SK-N-SH treated with all-trans-retinoic acid at 6 μM for 48 hours (cell line): ENCODE results near the gene PRRC2B.

Experiments used
- ATAC-seq: fragments of 200-7000 bp; cut with Tn5 transposase; 3 replicates; pipeline ENCODE4 v1.9.1; 2020; ENCODE audit warnings: mild to moderate bottlenecking, moderate library complexity
- ARNTL ChIP-seq: fragments of 450-650 bp; formaldehyde crosslinking; IDR thresholded peaks from 2 replicates; pipeline ENCODE4 v1.5.0; 2020; ENCODE audit warnings: low read depth, mild to moderate bottlenecking, moderate library complexity, borderline replicate concordance
- BACH2 ChIP-seq: fragments of 250-450 bp; sonication (Bioruptor Pico); IDR thresholded peaks from 2 replicates; pipeline ENCODE4 v1.9.0; 2021; ENCODE audit warnings: mild to moderate bottlenecking, borderline replicate concordance
- ESRRG ChIP-seq: fragments of 250-450 bp; sonication (Bioruptor Pico); IDR thresholded peaks from 2 replicates; pipeline ENCODE4 v1.6.1; 2021; ENCODE audit warnings: mild to moderate bottlenecking
- GLIS3 ChIP-seq: fragments of 250-450 bp; sonication (Bioruptor Pico); IDR thresholded peaks from 2 replicates; pipeline ENCODE4 v1.5.0; 2020; ENCODE audit warnings: mild to moderate bottlenecking, moderate library complexity
- ISL1 ChIP-seq: fragments of 250-450 bp; sonication (Bioruptor Pico); IDR thresholded peaks from 2 replicates; pipeline ENCODE4 v2.1.2; 2022; ENCODE audit warnings: mild to moderate bottlenecking, moderate library complexity
- OSR1 ChIP-seq: fragments of 250-450 bp; sonication (Bioruptor Pico); IDR thresholded peaks from 2 replicates; pipeline ENCODE4 v1.8.0; 2022; ENCODE audit warnings: moderate library complexity, mild to moderate bottlenecking, inconsistent platforms
- POU6F1 ChIP-seq: fragments of 250-450 bp; sonication (Bioruptor Pico); IDR thresholded peaks from 2 replicates; pipeline ENCODE4 v1.8.0; 2021; ENCODE audit warnings: low read depth, mild to moderate bottlenecking, moderate library complexity, borderline replicate concordance
- PPARA ChIP-seq: fragments of 250-450 bp; sonication (Bioruptor Pico); IDR thresholded peaks from 2 replicates; pipeline ENCODE4 v1.5.0; 2020; ENCODE audit warnings: mild to moderate bottlenecking, borderline replicate concordance
- RARB ChIP-seq: fragments of 250-450 bp; sonication (Bioruptor Pico); IDR thresholded peaks from 2 replicates; pipeline ENCODE4 v1.8.0; 2021; ENCODE audit warnings: mild to moderate bottlenecking, moderate library complexity
- SNAI2 ChIP-seq: fragments of 250-450 bp; sonication (Bioruptor Pico); IDR thresholded peaks from 2 replicates; pipeline ENCODE4 v1.5.0; 2020; ENCODE audit warnings: mild to moderate bottlenecking, moderate library complexity
- TCF4 ChIP-seq: fragments of 250-450 bp; sonication (Bioruptor Pico); IDR thresholded peaks from 2 replicates; pipeline ENCODE4 v1.8.0; 2021; ENCODE audit warnings: mild to moderate bottlenecking, moderate library complexity, borderline replicate concordance
- TOX ChIP-seq: fragments of 250-450 bp; sonication (Bioruptor Pico); IDR thresholded peaks from 2 replicates; pipeline ENCODE4 v1.8.0; 2021; ENCODE audit warnings: mild to moderate bottlenecking, moderate library complexity, borderline replicate concordance
- TSHZ2 ChIP-seq: fragments of 250-450 bp; sonication (Bioruptor Pico); IDR thresholded peaks from 2 replicates; pipeline ENCODE4 v1.5.0; 2020; ENCODE audit warnings: mild to moderate bottlenecking, moderate library complexity
- ZC3H10 ChIP-seq: fragments of 250-450 bp; sonication (Bioruptor Pico); IDR thresholded peaks from 2 replicates; pipeline ENCODE4 v1.5.1; 2021; ENCODE audit warnings: mild to moderate bottlenecking, moderate library complexity
- ZFP3 ChIP-seq: fragments of 250-450 bp; sonication (Bioruptor Pico); IDR thresholded peaks from 2 replicates; pipeline ENCODE4 v1.5.0; 2020; ENCODE audit warnings: mild to moderate bottlenecking, moderate library complexity
- ZFP30 ChIP-seq: fragments of 450-650 bp; formaldehyde crosslinking; IDR thresholded peaks from 2 replicates; pipeline ENCODE4 v1.5.0; 2022; ENCODE audit warnings: mild to moderate bottlenecking, moderate library complexity
- ZNF565 ChIP-seq: fragments of 450-650 bp; formaldehyde crosslinking; conservative IDR thresholded peaks from 2 replicates; pipeline ENCODE4 v1.5.0; 2020; ENCODE audit warnings: low read depth, mild to moderate bottlenecking, moderate library complexity
- ZNF70 ChIP-seq: fragments of 450-650 bp; formaldehyde crosslinking; IDR thresholded peaks from 2 replicates; pipeline ENCODE4 v1.5.0; 2020; ENCODE audit warnings: mild to moderate bottlenecking, moderate library complexity
- ZNF8 ChIP-seq: fragments of 450-650 bp; formaldehyde crosslinking; IDR thresholded peaks from 2 replicates; pipeline ENCODE4 v1.5.0; 2020; ENCODE audit warnings: mild to moderate bottlenecking, moderate library complexity
- TF ChIP-seq, protein P1 (sequence below): fragments of 250-450 bp; sonication (Bioruptor Pico); IDR thresholded peaks from 2 replicates; pipeline ENCODE4 v1.5.1; 2020; ENCODE audit warnings: low read depth, mild to moderate bottlenecking, moderate library complexity
- TF ChIP-seq, protein P2 (sequence below): fragments of 250-450 bp; sonication (Bioruptor Pico); IDR thresholded peaks from 2 replicates; pipeline ENCODE4 v1.5.1; 2021; ENCODE audit warnings: mild to moderate bottlenecking, moderate library complexity

The PRRC2B gene

DNA sequence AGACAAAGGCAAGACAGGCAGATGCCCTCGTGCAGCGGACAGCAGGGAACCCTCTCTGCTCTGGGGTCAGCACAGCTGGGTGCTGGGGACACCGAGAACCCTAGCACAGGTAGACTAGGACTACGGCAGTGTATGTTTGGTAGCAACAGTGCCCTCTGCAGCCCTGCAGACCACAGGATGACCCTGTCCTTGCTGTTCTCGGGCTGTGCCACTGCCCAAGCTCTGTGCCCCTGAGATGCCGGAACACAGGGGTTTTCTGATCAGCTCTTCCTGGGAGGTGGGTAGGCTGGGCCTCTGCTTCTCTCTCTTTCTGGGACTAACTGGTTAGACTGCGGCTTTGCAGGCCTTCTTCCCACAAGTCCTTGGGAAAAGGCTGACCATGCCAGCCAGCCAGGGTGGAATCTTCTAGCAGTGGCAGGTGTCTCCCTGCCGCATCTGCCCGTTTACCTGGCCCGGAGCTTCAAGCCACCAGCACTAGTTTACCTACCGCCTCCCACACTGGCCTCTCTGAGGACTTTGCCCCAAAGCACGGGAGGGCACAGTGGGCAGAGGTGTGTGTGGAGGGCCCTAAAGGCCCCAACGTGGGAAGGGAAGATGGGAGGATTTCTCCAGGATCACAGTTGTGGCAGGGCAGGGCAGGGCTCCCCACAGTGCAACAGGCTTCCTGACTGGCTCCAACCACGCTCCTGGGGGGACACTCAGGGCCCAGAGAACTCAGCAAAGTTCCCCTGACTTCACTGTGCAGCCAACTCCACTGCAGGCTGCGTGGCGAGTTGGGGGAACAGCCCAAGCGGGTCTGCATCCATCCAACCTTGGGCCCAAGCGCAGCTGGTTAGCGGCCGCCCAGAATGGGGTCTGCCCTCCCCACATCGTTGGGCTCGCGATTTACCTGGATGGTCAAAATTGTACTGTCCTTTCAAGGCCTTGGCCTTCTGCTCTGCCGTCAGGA, 136.0 kb downstream of the PRRC2B start:
- no peak for ATAC-seq
- TF ChIP-seq ZNF70 (CRISPR knock-in tag) (no peak), SNAI2 (CRISPR knock-in tag) (no peak), ZFP3 (CRISPR knock-in tag) (no peak), TSHZ2 (CRISPR knock-in tag) (no peak), BACH2 (no peak), OSR1 (no peak), PPARA (no peak), ARNTL (no peak), POU6F1 (CRISPR knock-in tag) (no peak), ZC3H10 (no peak), GLIS3 (CRISPR knock-in tag) (no peak)

DNA sequence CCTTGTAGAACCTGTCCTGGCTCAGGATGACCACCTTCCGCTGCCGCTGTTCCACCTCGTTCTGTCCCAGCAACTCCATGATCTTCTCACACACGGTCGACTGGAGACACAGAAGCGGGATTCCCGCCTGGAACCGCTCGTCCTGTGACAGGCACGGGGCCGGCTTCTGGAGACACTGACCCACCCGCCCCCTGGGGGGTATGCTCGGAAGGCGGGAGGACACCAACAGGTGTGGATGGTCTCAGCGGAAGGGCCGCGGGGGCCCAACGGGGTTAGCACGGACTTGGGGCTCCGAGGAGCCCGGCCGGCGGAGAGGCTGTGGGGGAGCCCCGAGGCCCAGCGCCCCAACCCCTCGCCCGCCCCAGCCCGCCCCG, 136.6 kb downstream of the PRRC2B start:
- peak; percentile 63 for ATAC-seq
- TF ChIP-seq ZNF70 (CRISPR knock-in tag), result no peak
- no peak for TF ChIP-seq PPARA
- TF ChIP-seq ARNTL, result no peak
- no peak for TF ChIP-seq ZNF8
- no peak for TF ChIP-seq RARB (CRISPR knock-in tag)
- no peak for TF ChIP-seq ESRRG
- TF ChIP-seq ZFP30 (CRISPR knock-in tag), result no peak
- TF ChIP-seq TSHZ2 (CRISPR knock-in tag), result no peak
- TF ChIP-seq TOX (CRISPR knock-in tag), result no peak
- no peak for TF ChIP-seq ZFP3 (CRISPR knock-in tag)
- TF ChIP-seq, all 23 proteins: peak for 0

- TF ChIP-seq ZNF8, result no peak
- TF ChIP-seq SNAI2 (CRISPR knock-in tag), result no peak
- TF ChIP-seq, protein P1, sequence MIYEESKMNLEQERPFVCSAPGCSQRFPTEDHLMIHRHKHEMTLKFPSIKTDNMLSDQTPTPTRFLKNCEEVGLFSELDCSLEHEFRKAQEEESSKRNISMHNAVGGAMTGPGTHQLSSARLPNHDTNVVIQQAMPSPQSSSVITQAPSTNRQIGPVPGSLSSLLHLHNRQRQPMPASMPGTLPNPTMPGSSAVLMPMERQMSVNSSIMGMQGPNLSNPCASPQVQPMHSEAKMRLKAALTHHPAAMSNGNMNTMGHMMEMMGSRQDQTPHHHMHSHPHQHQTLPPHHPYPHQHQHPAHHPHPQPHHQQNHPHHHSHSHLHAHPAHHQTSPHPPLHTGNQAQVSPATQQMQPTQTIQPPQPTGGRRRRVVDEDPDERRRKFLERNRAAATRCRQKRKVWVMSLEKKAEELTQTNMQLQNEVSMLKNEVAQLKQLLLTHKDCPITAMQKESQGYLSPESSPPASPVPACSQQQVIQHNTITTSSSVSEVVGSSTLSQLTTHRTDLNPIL (CRISPR knock-in tag), result no peak
- TF ChIP-seq ZNF565 (CRISPR knock-in tag), result no peak
- TF ChIP-seq TSHZ2 (CRISPR knock-in tag), result no peak
- TF ChIP-seq ISL1 (CRISPR knock-in tag), result no peak
- TF ChIP-seq, protein P2, sequence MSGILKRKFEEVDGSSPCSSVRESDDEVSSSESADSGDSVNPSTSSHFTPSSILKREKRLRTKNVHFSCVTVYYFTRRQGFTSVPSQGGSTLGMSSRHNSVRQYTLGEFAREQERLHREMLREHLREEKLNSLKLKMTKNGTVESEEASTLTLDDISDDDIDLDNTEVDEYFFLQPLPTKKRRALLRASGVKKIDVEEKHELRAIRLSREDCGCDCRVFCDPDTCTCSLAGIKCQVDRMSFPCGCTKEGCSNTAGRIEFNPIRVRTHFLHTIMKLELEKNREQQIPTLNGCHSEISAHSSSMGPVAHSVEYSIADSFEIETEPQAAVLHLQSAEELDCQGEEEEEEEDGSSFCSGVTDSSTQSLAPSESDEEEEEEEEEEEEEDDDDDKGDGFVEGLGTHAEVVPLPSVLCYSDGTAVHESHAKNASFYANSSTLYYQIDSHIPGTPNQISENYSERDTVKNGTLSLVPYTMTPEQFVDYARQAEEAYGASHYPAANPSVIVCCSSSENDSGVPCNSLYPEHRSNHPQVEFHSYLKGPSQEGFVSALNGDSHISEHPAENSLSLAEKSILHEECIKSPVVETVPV, result no peak
- no peak for TF ChIP-seq ARNTL
- no peak for TF ChIP-seq RARB (CRISPR knock-in tag)
- no peak for TF ChIP-seq OSR1
- TF ChIP-seq TCF4 (CRISPR knock-in tag), result no peak
- no peak for TF ChIP-seq ZC3H10
- no peak for TF ChIP-seq BACH2
- peak; percentile 93 for ATAC-seq
Observed at GRCh38 chr9:131530920-131531832, 137.3 kb downstream of the PRRC2B start, which contains the start of gene UCK1. Gene UCK1 (minus strand): TSS chr9:131531263. CDS start chr9:131531174, 89 bp downstream.
